Activated B cell treated with CpG ODN at 0.5 μM for 24 hours (primary cell): ENCODE data around the gene CTAGE6. TPM values are rescaled to one million over a fixed set of nuclear protein-coding genes. Genes with fewer than 3 reads are reported as not detected.
"Not testable (repeated sequence)": the region's sequence is repeated elsewhere in the genome, so short reads cannot be mapped to it uniquely, and the experiment has no call there.

ENCODE experiments used
- ATAC-seq: fragments of 200-7000 bp; cut with Tn5 transposase; one replicate; pipeline ENCODE4 v1.10.0; 2021; ENCODE audit warnings: low read depth, mild to moderate bottlenecking, moderate library complexity
- CTCF ChIA-PET: fragments of 350-600 bp; sonication (Branson Sonifier 250); formaldehyde crosslinking; loops from one replicate; lab custom pipeline; 2021; ENCODE audit warnings: antibody characterized with exemption; lab: Charles Lee
- POLR2A ChIA-PET: fragments of 350-600 bp; sonication (Branson Sonifier 250); formaldehyde crosslinking; loops from one replicate; lab custom pipeline; 2021; ENCODE audit warnings: antibody characterized with exemption; lab: Charles Lee
- DNase-seq: peaks from one replicate; pipeline ENCODE4 v3.0.0; 2022
- H3K27ac Mint-ChIP-seq: one replicate; pipeline ENCODE4 v1.8.0; 2020; ENCODE audit warnings: mixed read lengths
- H3K27me3 Mint-ChIP-seq: one replicate; pipeline ENCODE4 v1.8.0; 2021; ENCODE audit warnings: mixed read lengths
- H3K36me3 Mint-ChIP-seq: one replicate; pipeline ENCODE4 v1.8.0; 2021; ENCODE audit warnings: low read depth, mixed read lengths
- H3K4me1 Mint-ChIP-seq: one replicate; pipeline ENCODE4 v1.8.0; 2021; ENCODE audit warnings: mixed read lengths
- H3K4me3 Mint-ChIP-seq: one replicate; pipeline ENCODE4 v1.8.0; 2020; ENCODE audit warnings: mild to moderate bottlenecking, mixed read lengths
- H3K9me3 Mint-ChIP-seq: one replicate; pipeline ENCODE4 v1.8.0; 2020; ENCODE audit warnings: mixed read lengths
- intact Hi-C: fragments of 100-400 bp; cut with micrococcal nuclease; formaldehyde crosslinking; loops from one replicate; pipeline ENCODE4 v1.15.1; 2024
- total RNA-seq: library from RNA; stranded (reverse); gene quantifications from 2 replicates; pipeline ENCODE4 v1.2.3, GENCODE V29; 2022

Gene CTAGE6
- total RNA-seq, 1 donor from 2014 or later, result 2.2 TPM

GRCh38 chr7:143715543-143716193 lies 41.8 kb downstream of the CTAGE6 start:
- H3K27ac Mint-ChIP-seq, H3K27me3 Mint-ChIP-seq, H3K4me3 Mint-ChIP-seq, H3K9me3 Mint-ChIP-seq, DNase-seq, H3K36me3 Mint-ChIP-seq, intact Hi-C loops, H3K4me1 Mint-ChIP-seq, CTCF ChIA-PET, ATAC-seq, POLR2A ChIA-PET: not testable (repeated sequence)

GRCh38 chr7:143714581-143715454 lies 42.7 kb downstream of the CTAGE6 start:
- intact Hi-C loops, H3K36me3 Mint-ChIP-seq, H3K4me3 Mint-ChIP-seq, DNase-seq, H3K9me3 Mint-ChIP-seq, ATAC-seq, H3K27me3 Mint-ChIP-seq, H3K27ac Mint-ChIP-seq, H3K4me1 Mint-ChIP-seq, CTCF ChIA-PET, POLR2A ChIA-PET: not testable (repeated sequence)

- CTCF ChIA-PET, H3K27ac Mint-ChIP-seq, POLR2A ChIA-PET, DNase-seq, intact Hi-C loops, ATAC-seq, H3K9me3 Mint-ChIP-seq, H3K27me3 Mint-ChIP-seq, H3K4me1 Mint-ChIP-seq, H3K4me3 Mint-ChIP-seq, H3K36me3 Mint-ChIP-seq: not testable (repeated sequence)
Observed at GRCh38 chr7:143712381-143712780, 45.1 kb downstream of the CTAGE6 start.

DNA sequence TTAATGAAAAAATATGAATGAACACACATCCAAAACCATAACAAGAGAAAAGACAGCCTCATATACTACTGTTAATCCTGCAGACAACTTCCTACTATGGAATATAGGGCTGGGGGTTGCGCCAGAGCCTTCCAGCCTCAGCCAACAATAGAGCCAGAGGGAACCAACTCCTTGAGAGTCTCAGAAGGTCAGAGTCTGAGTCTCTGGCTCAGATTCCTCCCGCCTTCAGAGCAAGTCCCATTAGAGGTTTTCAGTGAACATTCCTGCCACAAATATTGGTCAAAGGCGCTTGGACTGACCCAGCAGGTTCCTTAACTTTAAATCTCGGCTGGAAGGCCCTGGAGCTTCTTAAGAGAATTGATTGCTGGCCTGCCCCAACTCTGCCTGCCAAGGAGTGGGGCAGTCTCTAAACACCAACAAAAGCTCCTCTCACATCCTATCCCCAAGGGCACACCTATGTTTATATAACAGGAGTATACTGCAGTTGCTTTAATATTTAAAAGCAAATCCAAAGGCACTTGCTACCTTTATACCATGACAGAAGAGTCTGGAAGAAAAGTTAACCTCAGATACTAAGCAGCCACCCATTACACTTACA lies 45.7 kb downstream of the CTAGE6 start:
- CTCF ChIA-PET, POLR2A ChIA-PET, intact Hi-C loops: not testable (repeated sequence)

DNA sequence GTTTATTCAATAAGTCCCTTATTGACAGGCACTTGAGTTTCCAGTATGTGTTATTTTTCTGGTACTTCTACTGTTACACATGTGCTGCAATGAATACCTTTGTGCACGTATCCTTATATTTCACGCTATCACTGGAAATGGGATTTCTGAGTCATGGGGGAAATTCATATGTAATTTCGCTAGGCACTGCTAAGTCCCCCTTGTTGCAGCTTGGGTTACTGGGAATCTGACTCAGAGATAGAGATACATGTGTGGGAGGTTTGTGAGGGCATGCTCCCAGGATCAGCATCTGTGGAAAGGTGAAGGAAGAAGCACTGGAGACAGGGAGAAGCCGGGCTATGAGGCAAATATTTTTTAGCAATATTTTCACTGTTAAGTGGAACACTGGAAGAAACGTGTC lies 47.6 kb downstream of the CTAGE6 start:
- H3K9me3 Mint-ChIP-seq, ATAC-seq, H3K4me1 Mint-ChIP-seq, H3K27ac Mint-ChIP-seq, CTCF ChIA-PET, POLR2A ChIA-PET, H3K4me3 Mint-ChIP-seq, H3K27me3 Mint-ChIP-seq, H3K36me3 Mint-ChIP-seq, DNase-seq, intact Hi-C loops: not testable (repeated sequence)

More for the DNA sequence above, 45.7 kb downstream of the CTAGE6 start:
- ATAC-seq, DNase-seq, H3K36me3 Mint-ChIP-seq, H3K27me3 Mint-ChIP-seq, H3K4me3 Mint-ChIP-seq, H3K4me1 Mint-ChIP-seq, H3K9me3 Mint-ChIP-seq, H3K27ac Mint-ChIP-seq: not testable (repeated sequence)

Other genes with a start within 250 kb of the CTAGE6 start
- gene CTAGE15, start 185.9 kb downstream of the CTAGE6 start, total RNA-seq, result not detected in 2 replicates
- gene TCAF2, start 136.7 kb downstream of the CTAGE6 start, total RNA-seq, result 15.0 and 17.4 TPM in 2 replicates
- 12.0 and 13.4 TPM in 2 replicates for gene TCAF1, start 144.5 kb upstream of the CTAGE6 start, total RNA-seq
- gene OR2F2, start 177.5 kb upstream of the CTAGE6 start, total RNA-seq, result not detected in 2 replicates
- gene OR2F1, start 197.1 kb upstream of the CTAGE6 start, total RNA-seq, result not detected in 2 replicates
- not detected in 2 replicates for gene OR6B1, start 242.6 kb upstream of the CTAGE6 start, total RNA-seq